BJ (cell line): ENCODE results near the gene WDFY3. TPM values are rescaled to one million over a fixed set of nuclear protein-coding genes. Genes with fewer than 3 reads are reported as not detected.

ENCODE experiments used
- CTCF ChIA-PET: fragments of 350-600 bp; formaldehyde crosslinking; extraction: SDS; loops from one replicate; lab custom pipeline; 2021; ENCODE audit warnings: antibody characterized with exemption, inconsistent platforms; lab: Yijun Ruan, JAX
- POLR2A ChIA-PET: fragments of 300-600 bp; sonication (Branson Sonifier 250); formaldehyde crosslinking; extraction: SDS; loops from one replicate; lab custom pipeline; 2021; ENCODE audit warnings: antibody characterized with exemption; lab: Charles Lee
- DNase-seq: peaks from one replicate; pipeline ENCODE4 v3.0.0-alpha.2; 2011; ENCODE audit warnings: low read depth
- H3K27me3 ChIP-seq: 2 replicates; pipeline ENCODE4 v1.6.0; 2011; ENCODE audit warnings: low read length; ENCODE audit not compliant: control insufficient read depth, insufficient read depth
- H3K36me3 ChIP-seq: 2 replicates; pipeline ENCODE4 v1.5.1; 2011; ENCODE audit warnings: low read length; ENCODE audit not compliant: control insufficient read depth, insufficient read depth
- H3K4me3 ChIP-seq: 2 replicates; pipeline ENCODE4 v1.5.1; 2011; ENCODE audit warnings: low read depth, mild to moderate bottlenecking, control low read depth, low read length
- polyA plus RNA-seq: library from polyadenylated mRNA; depleted of rRNA; stranded (reverse); fragments of >200 nt; gene quantifications from 2 replicates; pipeline ENCODE4 v1.2.3, GENCODE V29; 2011
- TF ChIP-seq, protein P1 (sequence below): IDR thresholded peaks from 2 replicates; pipeline ENCODE4 v1.5.1; 2011; ENCODE audit warnings: low read depth, mild to moderate bottlenecking, control low read depth, inconsistent platforms, low read length, moderate library complexity; ENCODE audit not compliant: insufficient read depth

The WDFY3 gene
- polyA plus RNA-seq, 1 experiment = 28.8 TPM

DNA sequence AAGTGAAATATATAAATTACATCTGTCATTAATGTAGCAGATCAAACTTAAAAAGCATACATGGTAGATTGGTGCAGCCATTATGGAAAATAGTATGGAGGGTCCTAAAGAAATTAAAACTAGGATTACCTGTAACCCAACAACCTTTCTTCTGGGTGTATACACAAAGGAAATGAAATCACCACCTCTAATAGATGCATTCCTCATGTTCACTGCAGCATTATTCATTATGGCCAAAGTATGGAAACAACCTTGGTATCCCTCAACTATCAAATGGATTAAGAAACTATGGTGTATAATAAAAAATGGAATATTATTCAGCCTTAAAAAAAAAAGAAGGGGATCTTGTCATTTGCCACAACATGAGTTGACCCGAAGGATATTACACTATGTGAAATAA lies 13.7 kb downstream of the WDFY3 start:
- no peaks in the 10 kb centered on the region for H3K27me3 ChIP-seq
- TF ChIP-seq, protein P1, sequence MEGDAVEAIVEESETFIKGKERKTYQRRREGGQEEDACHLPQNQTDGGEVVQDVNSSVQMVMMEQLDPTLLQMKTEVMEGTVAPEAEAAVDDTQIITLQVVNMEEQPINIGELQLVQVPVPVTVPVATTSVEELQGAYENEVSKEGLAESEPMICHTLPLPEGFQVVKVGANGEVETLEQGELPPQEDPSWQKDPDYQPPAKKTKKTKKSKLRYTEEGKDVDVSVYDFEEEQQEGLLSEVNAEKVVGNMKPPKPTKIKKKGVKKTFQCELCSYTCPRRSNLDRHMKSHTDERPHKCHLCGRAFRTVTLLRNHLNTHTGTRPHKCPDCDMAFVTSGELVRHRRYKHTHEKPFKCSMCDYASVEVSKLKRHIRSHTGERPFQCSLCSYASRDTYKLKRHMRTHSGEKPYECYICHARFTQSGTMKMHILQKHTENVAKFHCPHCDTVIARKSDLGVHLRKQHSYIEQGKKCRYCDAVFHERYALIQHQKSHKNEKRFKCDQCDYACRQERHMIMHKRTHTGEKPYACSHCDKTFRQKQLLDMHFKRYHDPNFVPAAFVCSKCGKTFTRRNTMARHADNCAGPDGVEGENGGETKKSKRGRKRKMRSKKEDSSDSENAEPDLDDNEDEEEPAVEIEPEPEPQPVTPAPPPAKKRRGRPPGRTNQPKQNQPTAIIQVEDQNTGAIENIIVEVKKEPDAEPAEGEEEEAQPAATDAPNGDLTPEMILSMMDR = no peak
- H3K4me3 ChIP-seq = no peak overlapping the region
- H3K36me3 ChIP-seq = no peaks in the 10 kb centered on the region
- DNase-seq = no peak
- ChIA-PET CTCF (no interaction called here), POLR2A (no interaction called here)

DNA sequence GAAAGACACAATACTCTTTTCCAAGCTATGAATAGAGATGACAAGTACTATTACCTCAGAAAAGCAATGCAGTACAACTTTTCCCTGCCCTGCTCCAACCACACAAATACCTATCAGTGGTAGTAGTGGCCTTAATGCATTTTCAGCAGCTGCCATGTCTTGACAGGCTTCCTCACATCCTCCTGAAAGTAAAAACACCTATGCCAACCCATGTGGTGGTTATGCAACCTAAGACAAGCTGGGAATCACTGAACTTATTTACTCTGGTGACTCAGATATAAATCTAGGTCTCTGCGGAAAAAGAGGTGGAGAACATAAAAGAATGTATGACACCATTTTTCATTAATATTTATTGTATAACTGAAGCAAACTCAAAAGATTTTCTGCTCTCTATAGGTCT lies 14.5 kb downstream of the WDFY3 start:
- no peaks in the 10 kb centered on the region for H3K27me3 ChIP-seq
- POLR2A ChIA-PET = no interaction called here
- CTCF ChIA-PET = interaction anchor here (0.6 kb wide), 1 partner anchor 16 kb away, joined by 4 read pairs; no protein-coding TSS in a partner anchor
- TF ChIP-seq, protein P1 = no peak
- no peaks in the 10 kb centered on the region for H3K36me3 ChIP-seq
- no peak overlapping the region for H3K4me3 ChIP-seq
- peak; percentile 31 for DNase-seq

DNA sequence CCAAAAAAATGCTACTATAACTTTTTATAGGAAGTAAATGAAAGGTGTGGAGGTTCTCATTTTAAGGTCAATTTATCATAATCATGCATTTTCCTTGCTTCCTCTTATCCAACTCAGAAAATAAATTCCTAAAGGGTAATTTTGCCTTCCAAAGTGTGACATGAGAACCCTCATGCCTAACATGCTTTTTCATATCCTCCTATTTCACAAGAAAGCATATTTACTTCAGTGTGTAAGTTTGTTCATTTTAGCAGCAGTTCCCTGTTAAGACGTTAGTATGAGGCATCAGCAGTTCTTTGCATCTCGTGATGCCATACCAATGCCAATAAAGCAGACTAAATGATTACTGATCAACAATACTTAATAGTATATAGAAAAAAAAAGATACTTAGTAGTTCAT lies 18.4 kb downstream of the WDFY3 start:
- CTCF ChIA-PET = interaction anchor here (0.6 to 0.7 kb wide), 2 partner anchors 9 to 1319 kb away, joined by 3 read pairs; no protein-coding TSS in a partner anchor
- POLR2A ChIA-PET = no interaction called here
- Histone ChIP-seq H3K4me3 (no peak overlapping the region), H3K36me3 (no peaks in the 10 kb centered on the region), H3K27me3 (no peaks in the 10 kb centered on the region)
- no peak for DNase-seq
- TF ChIP-seq, protein P1 = no peak

DNA sequence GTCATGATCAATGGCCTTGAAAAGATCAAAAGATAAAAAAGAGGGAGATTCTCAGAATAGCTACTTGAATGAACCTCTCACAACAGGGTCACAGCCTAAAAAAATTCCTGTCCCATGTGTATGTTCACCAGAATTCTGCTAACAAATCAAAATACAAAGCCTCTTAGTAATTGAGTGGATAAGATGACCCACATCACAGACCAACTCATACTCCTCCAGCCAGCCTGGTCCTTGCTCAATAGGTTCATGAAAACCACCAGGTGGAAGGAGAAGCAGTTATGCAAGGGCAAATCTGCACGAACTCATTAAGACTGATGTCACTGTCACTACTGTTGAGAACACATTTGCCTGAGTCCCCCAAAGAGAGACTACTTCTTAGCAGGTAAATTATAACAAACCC lies 21.5 kb downstream of the WDFY3 start:
- DNase-seq = no peak
- H3K36me3 ChIP-seq = no peaks in the 10 kb centered on the region
- ChIA-PET CTCF (interaction anchor here (0.7 kb wide), 1 partner anchor 161 kb away, joined by 4 read pairs; no protein-coding TSS in a partner anchor), POLR2A (no interaction called here)
- TF ChIP-seq, protein P1 = no peak
- H3K4me3 ChIP-seq = no peak overlapping the region
- H3K27me3 ChIP-seq = no peaks in the 10 kb centered on the region

DNA sequence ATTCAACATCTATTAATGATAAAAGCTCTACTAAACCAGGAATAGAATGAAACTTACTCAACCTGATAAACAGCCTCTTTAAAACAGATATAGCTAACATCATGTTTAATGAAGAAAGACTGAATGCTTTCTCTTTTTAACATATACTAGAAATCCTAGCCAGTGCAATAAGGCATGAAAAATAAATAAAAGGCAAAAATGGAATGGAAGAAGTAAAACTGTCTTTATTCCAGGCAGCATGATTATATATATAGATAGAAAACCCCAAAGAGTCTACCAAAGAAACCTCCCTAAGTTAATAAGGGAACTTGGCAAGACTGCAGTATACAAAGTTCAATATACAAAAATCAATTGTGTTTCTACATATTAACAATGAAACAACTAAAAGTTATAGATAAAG lies 25.5 kb downstream of the WDFY3 start:
- Histone ChIP-seq H3K4me3 (no peak overlapping the region), H3K27me3 (no peaks in the 10 kb centered on the region), H3K36me3 (no peaks in the 10 kb centered on the region)
- DNase-seq = no peak
- ChIA-PET CTCF (no interaction called here), POLR2A (no interaction called here)
- TF ChIP-seq, protein P1 = no peak
